Heart left ventricle (tissue), 16 donors: ENCODE results near the gene ACAD10. TPM values are rescaled to one million over a fixed set of nuclear protein-coding genes. Genes with fewer than 3 reads are reported as not detected.

Experiments
- ATAC-seq, 4 donors: fragments of 200-7000 bp; cut with Tn5 transposase; one replicate each; pipeline ENCODE4 v1.9.1; 2020 to 2022; ENCODE audit warnings: moderate library complexity in 4 of 4, mild to moderate bottlenecking in 3 of 4, moderate number of reproducible peaks in 1 of 4
- DNase-seq, 5 donors: peaks; one replicate each; pipeline ENCODE4 v3.0.0-alpha.2; 2020
- H3K27ac ChIP-seq, 12 donors: fragments of 200-600 bp; sonication (generic) in 4 of 12; one replicate each; pipeline versions ENCODE4 v1.5.0 to v1.8.0; 2016 to 2022; ENCODE audit warnings: mild to moderate bottlenecking in 2 of 12
- H3K27me3 ChIP-seq, 9 donors: fragments of 200-600 bp; sonication (generic) in 2 of 9; one replicate each; pipeline versions ENCODE4 v1.5.1 to v1.8.0; 2016 to 2022; ENCODE audit warnings: mild to moderate bottlenecking in 3 of 9
- H3K36me3 ChIP-seq, 9 donors: fragments of 200-600 bp; sonication (generic) in 2 of 9; one replicate each; pipeline versions ENCODE4 v1.5.0 to v1.8.0; 2018 to 2022; ENCODE audit warnings: mild to moderate bottlenecking in 2 of 9
- H3K4me1 ChIP-seq, 12 donors: fragments of 200-600 bp; sonication (generic) in 4 of 12; one replicate each; pipeline versions ENCODE4 v1.5.0 to v1.8.0; 2016 to 2022; ENCODE audit warnings: mild to moderate bottlenecking in 3 of 12
- H3K4me3 ChIP-seq, 12 donors: fragments of 200-600 bp; sonication (generic) in 4 of 12; one replicate each; pipeline versions ENCODE4 v1.5.0 to v1.8.0; 2017 to 2022; ENCODE audit warnings: mild to moderate bottlenecking in 9 of 12, moderate library complexity in 4 of 12
- H3K9me3 ChIP-seq, 12 donors: fragments of 200-600 bp; sonication (generic) in 4 of 12; one replicate each; pipeline versions ENCODE4 v1.5.0 to v1.8.0; 2016 to 2022; ENCODE audit warnings: mild to moderate bottlenecking in 1 of 12
- CTCF ChIP-seq, 12 donors: fragments of 200-600 bp; sonication (generic) in 4 of 12; IDR thresholded peaks; one replicate each; pipeline versions ENCODE4 v1.5.0 to v1.8.0; 2018 to 2022; ENCODE audit warnings: antibody characterized with exemption in 12 of 12, mild to moderate bottlenecking in 5 of 12
- POLR2A ChIP-seq, 2 donors: fragments of 450-650 bp; IDR thresholded peaks; one replicate each; pipeline ENCODE4 v1.6.1; 2017; ENCODE audit warnings: antibody characterized with exemption in 2 of 2, mild to moderate bottlenecking in 2 of 2, moderate library complexity in 2 of 2
- WGBS, 4 donors: extraction: QIAGEN DNeasy Blood & Tissue Kit in 2 of 4; methylation state at CpG; one replicate each; pipeline versions ENCODE4 v1.1.5 to v1.1.7; 2013 to 2018; 5-methylcytosine and 5-hydroxymethylcytosine counted together
- intact Hi-C, 10 donors: fragments of 100-400 bp; cut with DNase I; formaldehyde crosslinking; loops; one replicate each; pipeline versions ENCODE4 v1.11.1 to v1.14.2; 2022
- polyA plus RNA-seq, 2 donors: library from polyadenylated mRNA; stranded (reverse); fragments of 200-250 nt; gene quantifications; one replicate each; pipeline ENCODE4 v1.2.3, GENCODE V29; 2013
- total RNA-seq, 9 donors: library from RNA; depleted of rRNA in 2 of 9; stranded (reverse); fragments of >200 nt in 2 of 9; fragmentation: NEBNext Ultra II Directional in 3 of 9; extraction: Animal tissue kit (Norgen Biotek cat#: 25700) in 3 of 9; gene quantifications; one replicate each; pipeline versions ENCODE4 v1.1.0 to v1.2.4, GENCODE V29; 2016 to 2023
- donor health status: ischemic (EF 13 %, LVEDD 7.1; RV severe dilation, severe dysfunction).
- donor health status: healthy with polysubstance abuse.
- donor health status: DM: no; HTN: yes; CAD: no.
- donor health status: DM: no; HTN: no; CAD: no.
- donor health status: ischemic (EF 25% LVEDD 6.9; RV normal size, moderate dysfunction).
- donor health status: ischemic (EF 25% LVEDD 5.7; RV mildly dilated, moderate dysfunction).
- donor health status: healthy.
- donor health status: DM: yes; HTN: yes; CAD: no.
- donor health status: ischemic (EF 35%, LVEDD 5.7; RV mildly dilated, moderate dysfunction).
- donor health status: nonischemic (EF 11% LVEDD 7.7; RV severe dilation, severe dysfunction).
- donor health status: DM: yes; HTN: yes; CAD: no.
- donor health status: PGD.
- donor health status: ischemic (EF 29% LVEDD 5.4; RV normal size, mild dysfunction).
- donor health status: nonischemic (EF 23%, LVEDD 6.1; RV moderate dilation, normal function).

Gene ACAD10
- total and polyA plus RNA-seq, 11 donors, result 10.7 to 46.0 (median 27.8) TPM

- DNase-seq (no peak), ATAC-seq (peak in 3 of 4 donors; percentile 27 to 56 (median 41))
- intact Hi-C loops, result no loop called here
These were observed 63.0 kb downstream of the ACAD10 start for GRCh38 chr12:111748867-111749266.

GRCh38 chr12:111749391-111749790 lies 63.5 kb downstream of the ACAD10 start:
- WGBS, 4 donors, result 49 to 80% (median 76%) methylated on average over 4 of the region's 4 CpGs
- no peak for DNase-seq
- intact Hi-C loops, result no loop called here
- Histone ChIP-seq H3K27me3 (no peaks in the 10 kb centered on the region), H3K36me3 (peaks cover 0 to 82% (median 66%) of the 10 kb centered on the region in 9 donors), H3K27ac (peak overlapping the region in 9 of 12 donors; percentile 1 to 72 (median 65)), H3K4me1 (peaks cover 0 to 36% (median 15%) of the 10 kb centered on the region in 12 donors), H3K9me3 (no peaks in the 10 kb centered on the region), H3K4me3 (no peak overlapping the region)
- no peak for TF ChIP-seq POLR2A (IDR thresholded peaks at IDR 0.05)
- TF ChIP-seq CTCF (IDR thresholded peaks at IDR 0.05), result no peak
- no peak for ATAC-seq

More at GRCh38 chr12:111748867-111749266, 63.0 kb downstream of the ACAD10 start:
- Histone ChIP-seq H3K4me3 (no peak overlapping the region), H3K4me1 (peaks cover 0 to 31% (median 12%) of the 10 kb centered on the region in 12 donors), H3K27me3 (no peaks in the 10 kb centered on the region), H3K27ac (peak overlapping the region in 11 of 12 donors; percentile 1 to 72 (median 60)), H3K9me3 (no peaks in the 10 kb centered on the region), H3K36me3 (peaks cover 0 to 87% (median 69%) of the 10 kb centered on the region in 9 donors)
- WGBS, 4 donors, result 56 to 70% (median 63%) methylated on average over 7 of the region's 7 CpGs
- TF ChIP-seq CTCF (IDR thresholded peaks at IDR 0.05) (no peak), POLR2A (IDR thresholded peaks at IDR 0.05) (no peak)

- peak; percentile 55 to 84 (median 79) for ATAC-seq
- intact Hi-C loops, result loop anchor here in 9 of 10 donors (1.0 to 5.0 kb wide), 7 partner anchors 33 to 60 kb away; no protein-coding TSS in a partner anchor
- no peaks in the 10 kb centered on the region for H3K27me3 ChIP-seq
- TF ChIP-seq POLR2A (IDR thresholded peaks at IDR 0.05), result no peak
- peak; percentile 57 to 90 (median 84) for TF ChIP-seq CTCF (IDR thresholded peaks at IDR 0.05)
- H3K4me1 ChIP-seq, result peaks cover 0 to 67% (median 21%) of the 10 kb centered on the region in 12 donors
- 39 to 47% (median 40%) methylated on average over 23 of the region's 23 CpGs for WGBS, 4 donors
- peak; percentile 60 to 75 (median 72) for DNase-seq
- peak overlapping the region in 10 of 12 donors; percentile 54 to 87 (median 68) for H3K27ac ChIP-seq
- H3K4me3 ChIP-seq, result no peak overlapping the region
- H3K36me3 ChIP-seq, result peaks cover 0 to 61% (median 29%) of the 10 kb centered on the region in 9 donors
- no peaks in the 10 kb centered on the region for H3K9me3 ChIP-seq
These were observed 67.5 kb downstream of the ACAD10 start for GRCh38 chr12:111753144-111753881.

GRCh38 chr12:111754671-111755070 lies 68.8 kb downstream of the ACAD10 start:
- H3K4me3 ChIP-seq, result no peak overlapping the region
- 49 to 64% (median 53%) methylated on average over 7 to 8 of the region's 8 CpGs for WGBS, 4 donors
- ATAC-seq (peak; percentile 54 to 78 (median 70)), DNase-seq (peak; percentile 71 to 83 (median 73))
- H3K27me3 ChIP-seq, result no peaks in the 10 kb centered on the region
- H3K36me3 ChIP-seq, result peaks cover 0 to 47% (median 29%) of the 10 kb centered on the region in 9 donors
- TF ChIP-seq CTCF (IDR thresholded peaks at IDR 0.05) (peak in 2 of 12 donors; percentile 13 to 33), POLR2A (IDR thresholded peaks at IDR 0.05) (no peak)
- no peaks in the 10 kb centered on the region for H3K9me3 ChIP-seq
- peaks cover 0 to 61% (median 26%) of the 10 kb centered on the region in 12 donors for H3K4me1 ChIP-seq
- intact Hi-C loops, result loop anchor here in 8 of 10 donors (1.0 to 5.0 kb wide), 5 partner anchors 33 to 59 kb away; no protein-coding TSS in a partner anchor
- H3K27ac ChIP-seq, result peak overlapping the region in 11 of 12 donors; percentile 48 to 87 (median 68)
